GM19452 (cell line): ENCODE data around the gene NUDT14.

Experiments used
- ATAC-seq: cut with Tn5 transposase; IDR thresholded peaks from one replicate; pipeline ENCODE4 v1.9.1; 2021; ENCODE audit not compliant: unreplicated experiment

The NUDT14 gene

GRCh38 chr14:105177082-105177481 lies 4.0 kb downstream of the NUDT14 start:
- no peak for ATAC-seq

GRCh38 chr14:105176513-105176912 lies 4.6 kb downstream of the NUDT14 start:
- ATAC-seq: no peak

GRCh38 chr14:105173901-105174894 lies 6.9 kb downstream of the NUDT14 start:
- ATAC-seq: no peak

GRCh38 chr14:105173145-105173544 lies 8.0 kb downstream of the NUDT14 start:
- no peak for ATAC-seq

GRCh38 chr14:105172476-105172875 lies 8.6 kb downstream of the NUDT14 start:
- no peak for ATAC-seq

- ATAC-seq: no peak
These were observed 10.0 kb downstream of the NUDT14 start for GRCh38 chr14:105171004-105171673.

- no peak for ATAC-seq
These were observed 11.1 kb downstream of the NUDT14 start for GRCh38 chr14:105169776-105170655.

- ATAC-seq: no peak
These were observed 12.1 kb downstream of the NUDT14 start for GRCh38 chr14:105168979-105169507.

- no peak for ATAC-seq
These were observed 12.6 kb downstream of the NUDT14 start, which contains the start of gene JAG2 for GRCh38 chr14:105168496-105168978. JAG2 (minus strand) TSS chr14:105168776; CDS start chr14:105168420, 356 bp downstream.

GRCh38 chr14:105168093-105168420 lies 13.1 kb downstream of the NUDT14 start:
- ATAC-seq: no peak

GRCh38 chr14:105167303-105168092 lies 13.6 kb downstream of the NUDT14 start:
- no peak for ATAC-seq

- no peak for ATAC-seq
These were observed 14.4 kb downstream of the NUDT14 start for GRCh38 chr14:105166571-105167302.

- no peak for ATAC-seq
These were observed 15.2 kb downstream of the NUDT14 start for GRCh38 chr14:105165761-105166485.

- no peak for ATAC-seq
These were observed 15.9 kb downstream of the NUDT14 start for GRCh38 chr14:105165134-105165704.

- no peak for ATAC-seq
These were observed 17.9 kb downstream of the NUDT14 start for GRCh38 chr14:105163040-105163742.

- no peak for ATAC-seq
These were observed 18.5 kb downstream of the NUDT14 start for GRCh38 chr14:105162669-105162979.

GRCh38 chr14:105161964-105162668 lies 19.0 kb downstream of the NUDT14 start:
- ATAC-seq: no peak
